ENCODE data around the gene FAM98B.

The FAM98B gene

DNA sequence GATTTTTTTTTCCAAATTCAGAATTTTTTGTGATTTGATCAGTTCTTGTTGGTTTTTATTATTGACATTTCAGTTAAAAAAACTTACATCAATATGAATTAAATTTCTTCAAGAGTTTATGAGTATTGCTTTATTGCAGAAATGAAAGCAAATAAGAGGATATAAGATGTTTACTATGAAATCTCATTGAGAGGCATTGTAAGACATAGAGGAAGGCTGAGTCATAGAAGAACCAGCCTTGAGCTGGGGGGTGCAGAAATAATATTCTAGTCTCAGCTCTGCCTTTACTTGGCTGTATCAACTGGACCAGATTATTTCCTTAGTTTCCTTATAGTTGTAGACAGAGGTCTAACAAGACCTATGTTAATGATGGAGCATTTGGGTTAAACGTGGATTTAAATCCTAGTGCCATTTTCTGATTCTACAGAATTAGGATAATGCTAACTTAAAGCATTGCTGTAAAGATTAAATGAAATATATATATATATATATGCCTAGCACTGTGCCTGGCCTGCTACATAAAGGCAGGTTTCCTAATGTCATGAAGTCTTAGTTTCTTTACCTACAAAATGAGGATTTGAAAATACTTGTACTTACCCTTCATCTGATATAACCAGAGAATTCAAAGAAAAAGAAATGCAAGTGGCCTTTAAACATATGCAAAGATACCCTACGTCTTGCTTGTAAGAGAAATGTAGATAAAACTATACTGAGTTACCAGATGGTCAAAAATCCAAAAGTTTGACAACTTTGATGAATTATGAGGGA is 7.3 kb downstream of the FAM98B start:
- no peak for DNase-seq

DNA sequence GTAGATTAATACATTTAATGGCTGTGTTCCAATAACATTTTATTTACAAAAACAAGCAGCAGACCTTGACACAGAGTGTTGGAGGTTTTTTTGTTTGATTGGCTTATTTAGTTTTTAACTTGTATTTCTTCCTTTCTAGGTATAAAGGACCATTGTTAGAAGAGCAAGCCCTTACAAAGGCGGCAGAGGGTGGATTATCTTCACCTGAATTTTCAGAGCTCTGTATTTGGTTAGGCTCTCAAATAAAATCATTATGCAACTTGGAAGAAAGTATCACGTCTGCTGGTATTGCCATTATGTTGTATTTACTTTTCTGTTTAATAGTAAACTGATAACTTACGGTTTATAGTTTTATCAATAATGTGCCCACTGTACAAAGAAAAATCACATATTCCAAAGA is 10.0 kb downstream of the FAM98B start:
- no peak for DNase-seq

DNA sequence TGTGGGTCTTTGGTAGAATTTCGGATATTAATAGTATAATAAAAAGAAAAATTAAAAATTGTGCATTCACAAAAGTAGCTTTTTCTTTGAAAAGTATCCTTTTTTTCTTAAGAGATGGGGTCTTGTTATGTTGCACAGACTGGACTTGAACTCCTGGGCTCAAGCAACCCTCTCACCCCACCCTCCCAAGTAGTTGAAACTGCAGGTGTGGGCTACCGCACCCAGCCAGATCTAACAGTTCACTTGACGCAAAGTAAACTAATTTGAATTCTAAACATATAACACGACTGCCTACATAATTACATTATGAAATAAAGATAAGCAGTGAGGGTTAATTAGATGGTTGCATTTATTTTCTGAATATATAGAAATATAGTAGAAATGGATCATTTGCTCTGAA is 10.7 kb downstream of the FAM98B start:
- DNase-seq = no peak

DNA sequence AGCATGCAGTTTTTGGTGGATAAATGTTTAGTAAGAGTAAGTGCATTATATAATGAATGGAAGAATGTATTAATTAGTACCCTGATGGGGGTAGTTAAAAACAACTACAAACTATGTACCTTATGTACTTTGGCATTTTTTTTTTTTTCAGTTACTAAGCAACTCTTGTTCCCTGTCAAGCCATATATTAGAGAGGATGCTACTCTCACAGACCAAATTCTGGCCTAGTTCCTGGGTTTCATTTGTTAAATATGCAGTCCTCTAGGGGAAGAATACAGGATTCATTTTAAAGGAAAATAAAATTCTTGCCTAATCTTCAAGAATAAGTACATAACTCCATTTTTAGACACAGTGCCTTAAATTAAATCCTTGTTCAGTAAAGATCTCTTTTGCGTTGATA is 16.9 kb downstream of the FAM98B start:
- DNase-seq = no peak

DNA sequence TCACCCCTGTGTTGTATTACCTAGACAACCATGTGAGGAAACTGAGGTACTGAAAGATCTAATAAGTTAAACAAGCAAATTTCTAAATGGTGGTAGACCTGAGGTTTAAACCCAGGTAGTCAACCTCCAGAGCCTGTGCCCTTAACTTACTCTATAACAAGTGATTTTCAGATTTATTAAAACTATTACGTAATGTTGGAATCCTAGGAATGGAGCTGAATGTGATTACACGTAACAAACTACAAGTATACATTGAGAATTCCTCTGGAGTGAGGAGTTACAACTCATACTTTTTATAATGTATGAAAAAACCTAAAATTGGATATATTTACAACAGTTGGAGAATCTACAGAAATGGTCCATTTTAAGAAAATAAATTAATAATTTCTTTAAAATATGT is 18.0 kb downstream of the FAM98B start:
- DNase-seq = no peak

DNA sequence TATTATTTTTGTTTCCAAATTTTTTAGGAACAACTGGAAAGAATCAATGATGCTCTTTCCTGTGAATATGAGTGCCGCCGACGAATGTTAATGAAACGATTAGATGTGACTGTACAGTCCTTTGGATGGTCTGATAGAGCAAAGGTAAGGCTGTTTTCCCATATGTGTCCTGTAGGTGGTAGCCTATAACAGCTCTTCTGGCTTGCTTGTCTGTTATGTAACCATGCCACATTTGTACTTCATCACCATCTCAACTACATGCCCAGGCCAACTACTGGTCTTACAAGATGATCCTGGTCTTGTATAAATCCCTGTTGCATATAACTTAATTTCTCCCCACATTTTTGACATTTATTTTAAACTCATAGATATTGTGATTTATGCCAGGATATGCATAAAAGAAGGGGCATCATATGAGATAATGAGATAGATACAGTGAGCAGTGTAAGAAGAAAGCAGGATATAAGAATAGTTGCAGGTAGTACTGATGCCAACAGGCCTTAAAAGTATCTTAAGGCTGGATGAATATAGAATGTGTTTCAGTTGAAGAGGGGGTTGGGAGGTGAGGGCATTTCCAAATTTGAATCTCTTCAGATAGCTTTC is 20.3 kb downstream of the FAM98B start:
- peak; percentile 79 for DNase-seq

DNA sequence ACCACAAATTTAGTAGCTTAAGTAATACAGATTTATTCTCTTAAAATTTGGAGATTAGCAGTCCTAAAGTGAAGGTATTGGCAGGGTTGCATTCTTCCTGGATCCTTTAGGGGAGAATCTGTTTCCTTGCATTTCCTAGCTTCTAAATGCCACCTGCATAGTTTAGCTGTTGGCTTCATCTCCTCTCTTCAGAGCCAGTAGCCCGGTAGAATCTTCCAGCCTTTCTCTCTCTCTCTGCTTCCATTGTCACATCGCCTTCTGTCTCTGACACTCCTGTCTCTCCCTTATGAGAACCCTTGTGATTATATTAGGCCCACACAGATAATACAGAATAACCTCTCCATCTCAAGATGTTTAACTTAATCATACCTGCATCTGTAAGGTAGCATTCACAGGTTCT is 21.4 kb downstream of the FAM98B start:
- DNase-seq = no peak

DNA sequence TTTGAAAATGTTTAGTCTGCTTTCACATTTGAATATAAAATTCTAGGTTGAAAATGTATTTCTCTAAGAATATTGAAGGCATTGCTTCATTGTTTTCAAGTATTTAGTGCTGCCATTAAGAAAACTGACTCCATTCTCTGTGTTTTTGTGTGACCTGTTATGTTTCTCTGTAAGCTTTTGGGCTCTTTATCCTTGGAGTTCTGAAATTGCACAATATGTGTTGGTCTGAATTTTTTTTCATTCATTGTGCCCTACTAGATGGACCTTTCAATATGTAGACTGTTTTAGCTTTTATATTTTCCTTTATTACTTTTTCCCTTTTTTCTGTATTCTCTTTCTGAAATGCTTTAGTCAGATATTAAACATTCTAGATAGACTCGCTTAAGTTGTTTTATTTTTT is 22.2 kb downstream of the FAM98B start:
- DNase-seq = no peak

DNA sequence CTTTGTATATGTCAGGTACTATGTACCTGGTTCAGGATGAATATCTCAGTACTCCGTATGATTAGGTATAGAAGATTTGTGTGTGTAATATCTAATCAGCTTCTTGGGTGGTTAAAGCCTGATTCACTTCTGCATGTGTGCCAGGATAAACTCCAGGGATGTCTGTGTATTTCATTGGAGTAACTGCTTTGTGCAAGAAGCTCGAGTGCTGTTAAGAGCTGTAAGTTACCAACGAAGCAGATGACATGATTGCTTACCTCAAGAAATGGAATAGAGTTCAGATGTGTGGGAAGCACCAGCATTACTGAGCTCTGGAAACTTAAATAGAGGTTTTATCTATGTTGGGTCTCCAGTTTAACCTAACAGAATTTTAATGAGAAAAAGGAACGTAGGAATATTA is 23.7 kb downstream of the FAM98B start:
- no peak for DNase-seq

DNA sequence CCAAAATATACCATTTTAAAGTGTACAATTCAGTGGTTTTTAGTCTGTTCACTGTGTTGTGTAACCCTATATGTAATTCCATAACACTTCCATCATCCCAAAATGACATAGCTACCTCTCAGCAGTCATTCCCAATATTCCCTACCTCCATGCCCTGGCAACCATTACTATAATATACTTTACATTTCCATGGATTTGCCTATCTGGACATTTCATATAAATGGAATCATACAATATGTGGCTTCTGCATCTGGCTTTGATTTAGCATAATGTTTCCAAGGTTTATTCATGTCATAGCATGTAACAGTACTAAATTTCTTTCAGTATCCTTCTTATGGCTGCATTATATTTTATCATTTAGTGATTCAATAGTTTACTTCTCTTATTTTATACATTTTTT is 25.3 kb downstream of the FAM98B start:
- DNase-seq = no peak

DNA sequence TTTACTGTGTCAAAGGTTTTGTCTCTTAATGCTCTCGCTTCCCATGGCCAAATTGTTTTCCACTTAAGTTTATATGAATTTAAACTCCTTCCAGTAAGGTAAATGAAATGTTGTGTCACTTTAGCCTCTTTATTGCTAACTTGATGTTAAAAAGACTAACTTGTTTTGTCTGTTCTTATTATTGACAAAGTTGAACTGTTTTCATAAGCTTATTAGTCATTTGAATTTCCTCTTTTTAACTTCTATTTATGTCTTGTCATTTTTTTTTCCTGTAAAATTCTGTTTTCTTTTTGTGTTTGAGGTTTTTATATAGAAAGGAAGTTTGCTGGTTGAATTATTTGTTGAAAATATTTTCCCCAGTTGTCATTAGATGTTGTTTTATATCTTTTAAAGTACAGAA is 25.8 kb downstream of the FAM98B start:
- no peak for DNase-seq

DNA sequence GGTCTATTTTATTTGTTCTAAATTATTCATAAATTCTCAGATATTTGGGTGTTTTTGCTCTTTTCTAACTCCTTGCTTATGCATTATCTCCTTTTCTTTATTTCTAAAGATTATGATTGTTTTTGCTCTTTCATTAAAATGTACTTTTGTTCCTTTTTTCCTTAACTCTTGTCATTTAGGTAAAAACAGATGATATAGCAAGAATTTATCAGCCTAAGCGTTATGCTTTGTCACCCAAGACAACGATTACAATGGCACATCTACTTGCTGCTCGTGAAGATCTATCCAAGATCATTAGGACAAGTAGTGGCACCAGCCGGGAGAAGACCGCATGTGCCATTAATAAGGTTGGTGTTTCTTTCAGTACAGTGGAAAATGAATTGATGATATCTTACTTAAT is 27.2 kb downstream of the FAM98B start:
- DNase-seq = no peak

DNA sequence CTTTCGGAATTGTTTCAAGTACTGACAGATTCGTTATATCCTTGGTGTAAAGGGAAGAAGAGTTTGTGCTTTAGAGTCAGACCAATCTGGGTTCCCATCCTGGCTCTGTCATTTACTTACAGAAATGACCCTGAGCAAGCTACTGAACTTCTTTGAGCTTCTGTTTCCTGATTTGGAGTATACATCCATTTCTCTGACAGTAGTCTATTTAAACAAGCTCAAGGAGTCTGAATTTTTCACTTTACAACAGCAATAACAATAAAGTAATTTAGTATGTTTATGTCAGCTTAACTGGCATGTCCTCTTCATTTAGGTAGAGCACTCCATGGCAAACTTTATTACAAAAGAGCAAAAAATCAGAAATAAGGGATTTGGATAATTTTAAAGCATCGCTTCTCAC is 27.8 kb downstream of the FAM98B start:
- DNase-seq = no peak

DNA sequence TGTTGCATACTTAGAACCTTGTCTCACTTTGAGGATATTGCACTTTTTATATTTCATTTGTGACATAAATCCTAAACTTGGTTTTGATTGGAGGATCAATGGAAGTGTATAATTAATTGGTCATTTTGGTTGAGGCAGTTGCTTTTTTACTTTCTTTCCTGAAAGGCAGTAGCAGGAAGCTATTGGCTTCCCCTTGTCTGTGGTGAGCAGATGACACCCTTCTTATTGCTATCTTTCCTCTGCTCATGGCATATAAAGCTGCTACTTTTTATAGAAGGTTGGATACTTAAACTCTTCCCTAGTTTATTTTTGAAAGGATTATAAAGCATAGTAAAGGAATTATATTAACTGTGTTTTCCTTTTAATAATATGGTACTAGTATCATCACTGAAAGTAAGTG is 28.6 kb downstream of the FAM98B start:
- DNase-seq = peak; percentile 9

DNA sequence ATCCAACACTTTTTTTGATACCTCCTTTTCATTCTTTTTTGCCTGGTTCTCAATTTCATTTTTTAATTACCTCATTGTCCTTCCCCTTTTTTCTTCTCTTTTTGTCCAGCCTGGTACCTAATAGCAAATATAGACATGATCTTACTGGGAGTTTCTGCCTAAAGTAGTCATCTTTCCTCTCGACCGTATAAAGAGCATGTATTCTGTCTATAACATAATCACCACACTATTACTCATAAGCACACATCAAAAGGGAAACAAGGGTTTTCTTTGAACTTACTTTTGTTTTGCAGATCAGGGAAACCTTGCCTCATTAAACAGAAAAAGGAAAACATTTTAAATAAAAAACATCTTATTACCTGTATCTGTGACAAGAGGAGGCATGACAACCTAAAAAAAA is 33.0 kb downstream of the FAM98B start:
- DNase-seq = no peak

DNA sequence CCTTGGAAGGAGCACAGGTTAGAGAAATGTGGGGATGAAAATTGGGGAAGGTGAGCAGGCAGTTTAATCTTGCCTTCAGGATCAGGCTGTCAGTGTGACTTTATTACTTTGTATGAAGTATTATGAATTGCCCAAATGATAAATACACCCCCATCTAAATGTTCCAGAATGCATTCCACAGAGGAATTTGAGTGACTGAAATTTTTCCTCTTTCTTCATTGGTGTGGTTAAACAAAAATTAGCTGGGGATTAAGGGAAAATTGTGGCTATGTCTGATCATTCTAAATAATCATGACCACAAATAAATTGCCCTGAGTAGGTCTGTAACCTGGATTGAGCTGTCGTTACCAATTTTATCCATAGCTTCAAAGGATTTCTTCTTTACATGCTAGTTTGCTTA is 33.5 kb downstream of the FAM98B start:
- DNase-seq = no peak

DNA sequence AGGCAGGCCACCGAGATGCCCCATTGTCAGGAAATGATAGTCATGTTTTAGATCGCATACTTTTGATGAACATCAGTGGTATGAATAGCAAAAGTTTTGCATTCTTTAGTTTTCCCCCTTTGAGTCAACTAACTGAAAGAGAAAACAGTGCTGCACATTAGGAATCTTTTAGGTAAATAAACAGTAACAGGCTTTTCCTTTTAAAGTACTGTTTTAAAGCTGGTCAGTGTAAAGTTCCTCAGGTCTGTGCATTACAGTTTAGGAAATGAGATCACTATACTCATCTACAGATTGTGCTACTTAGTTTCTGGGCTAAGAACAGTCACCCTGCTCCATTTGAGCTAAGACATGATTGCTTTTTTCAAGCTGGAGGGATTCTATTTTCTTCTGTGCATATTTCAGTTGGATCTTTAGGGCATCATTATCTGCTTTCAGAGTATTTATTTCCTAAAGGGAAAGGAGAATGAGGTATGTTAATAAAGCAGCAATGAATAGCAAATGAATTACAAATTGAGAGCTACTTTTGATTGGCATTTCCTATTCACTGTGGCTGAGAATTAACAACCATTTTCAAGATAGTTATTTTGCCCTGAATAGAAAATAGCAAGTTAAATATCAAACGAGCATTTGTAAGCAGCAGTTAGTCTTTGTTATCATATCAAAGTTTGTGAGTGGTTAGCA is 36.5 kb downstream of the FAM98B start:
- no peak for DNase-seq

DNA sequence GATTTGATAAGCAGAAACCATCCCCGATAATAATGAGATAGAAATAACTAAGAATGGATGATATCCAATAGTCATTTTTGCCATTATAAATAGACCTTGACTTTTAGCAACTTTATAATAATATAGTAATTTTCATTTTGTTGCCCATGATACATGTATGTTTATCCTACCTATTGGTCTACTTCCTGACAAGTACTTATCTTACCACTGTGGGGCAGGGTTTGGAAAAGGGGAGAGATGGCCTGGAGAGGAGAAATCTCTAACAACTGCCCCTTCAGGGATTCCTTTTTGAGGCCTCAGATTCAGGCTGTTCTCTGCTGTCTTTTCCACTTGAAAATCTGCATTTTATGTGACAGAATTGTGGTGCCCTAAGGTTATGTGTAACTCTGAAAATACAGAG is 42.2 kb downstream of the FAM98B start:
- DNase-seq = no peak

DNA sequence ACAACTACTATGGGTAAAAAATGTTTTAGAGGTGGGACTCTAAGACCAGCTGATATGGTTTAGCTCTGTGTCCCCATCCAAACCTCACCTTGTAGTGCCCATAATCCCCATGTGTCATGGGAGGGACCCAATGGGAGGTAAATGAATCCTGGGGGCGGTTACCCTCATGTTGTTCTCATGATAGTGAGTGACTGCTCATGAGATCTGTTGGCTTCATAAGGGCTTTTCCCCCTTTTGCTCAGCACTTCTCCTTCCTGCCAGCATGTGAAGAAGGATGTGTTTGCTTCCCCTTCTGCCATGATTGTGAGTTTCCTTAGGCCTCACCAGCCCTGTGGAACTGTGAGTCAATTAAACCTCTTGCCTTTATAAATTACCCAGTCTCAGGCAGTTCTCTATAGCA is 45.7 kb downstream of the FAM98B start:
- DNase-seq = no peak

DNA sequence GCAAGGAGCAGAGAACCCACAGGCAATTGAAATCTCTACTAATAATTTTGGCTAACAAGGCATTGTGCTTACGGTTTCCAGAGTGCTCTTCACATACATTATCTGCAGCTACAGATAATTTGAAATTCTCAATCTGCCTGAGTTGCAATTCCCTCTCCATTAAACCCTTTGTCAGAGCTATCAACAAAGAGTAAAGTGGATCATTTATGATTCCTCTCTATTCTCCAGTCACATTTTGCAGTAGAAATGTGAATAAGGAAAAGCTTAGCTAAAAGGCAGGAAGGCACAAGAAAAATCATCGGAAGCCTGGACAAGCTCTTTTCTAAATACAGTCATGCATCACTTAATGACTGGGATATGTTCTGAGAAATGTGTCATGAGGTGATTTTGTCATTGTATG is 49.6 kb downstream of the FAM98B start:
- no peak for DNase-seq

DNA sequence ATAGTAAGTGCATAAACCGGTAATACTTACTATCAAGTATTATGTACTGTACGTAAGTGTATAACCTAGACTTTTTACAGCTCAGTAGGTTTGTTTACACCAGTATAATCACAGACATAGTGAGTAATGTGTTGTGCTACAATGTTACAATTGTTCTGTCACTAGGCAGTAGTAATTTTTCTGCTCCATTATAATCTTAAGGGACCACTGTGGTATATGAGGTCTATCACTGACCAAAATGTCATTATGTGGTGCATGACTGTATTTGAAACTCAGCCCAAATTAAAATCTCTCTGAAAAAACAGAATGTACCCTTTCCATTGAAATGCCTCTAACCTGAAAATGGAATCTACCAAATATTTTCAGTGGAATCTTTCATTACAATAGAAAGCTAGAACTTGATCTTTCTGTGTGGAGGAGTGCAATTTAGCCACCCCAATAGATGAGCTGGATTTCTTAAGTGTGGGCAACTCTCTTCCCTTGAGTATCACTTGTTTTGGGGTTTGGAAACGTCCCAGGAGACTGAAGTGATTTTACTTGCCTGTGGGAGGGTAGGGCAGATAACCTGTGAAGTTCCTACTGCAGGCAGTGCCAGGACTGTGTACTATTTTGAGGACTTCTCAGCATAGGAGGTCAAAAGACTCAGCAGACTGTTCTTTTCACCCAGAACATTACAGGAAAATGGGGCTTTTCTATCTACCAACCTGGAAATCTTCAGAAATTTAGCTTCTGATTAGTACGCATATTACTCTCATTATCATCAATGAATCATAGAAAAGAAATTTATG is 50.9 kb downstream of the FAM98B start:
- no peak for DNase-seq

DNA sequence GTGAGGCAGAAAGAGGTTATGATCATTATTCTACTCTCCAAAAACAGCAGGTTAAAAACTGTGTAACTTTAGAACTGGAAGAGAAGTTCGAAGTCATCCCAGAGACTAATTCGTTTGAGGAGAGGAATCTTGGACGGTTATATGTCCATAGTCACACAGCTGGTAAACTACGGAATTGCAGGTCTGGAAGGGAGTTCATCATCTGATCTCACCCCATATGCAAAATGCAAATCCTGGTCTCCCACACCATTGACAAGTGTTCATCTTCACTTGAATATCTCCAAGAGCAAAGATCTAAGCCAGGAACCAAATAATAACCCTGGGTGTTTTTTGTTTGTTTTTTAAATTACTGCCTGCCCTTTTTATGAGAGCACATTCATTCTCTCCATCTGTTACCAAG is 53.1 kb downstream of the FAM98B start:
- no peak for DNase-seq

DNA sequence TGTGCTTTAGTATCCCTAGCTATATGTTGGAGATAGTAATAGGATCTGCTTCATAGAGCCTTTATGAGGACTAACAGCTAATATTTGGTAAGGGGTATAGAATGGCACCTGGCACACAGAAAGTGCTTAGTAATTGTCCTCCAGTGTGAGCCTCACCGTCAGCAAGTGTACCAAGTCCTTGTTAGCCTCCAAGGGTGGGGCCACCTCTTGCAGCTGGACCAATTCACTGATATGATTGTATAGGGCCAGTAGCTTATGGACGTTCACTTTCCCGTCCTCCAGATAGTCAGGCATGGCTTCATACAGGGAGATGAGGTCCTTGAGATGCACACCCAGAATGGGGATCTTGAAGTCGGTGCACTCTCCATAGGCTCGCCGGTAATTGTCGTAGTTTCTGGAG is 53.6 kb downstream of the FAM98B start:
- DNase-seq = no peak

DNA sequence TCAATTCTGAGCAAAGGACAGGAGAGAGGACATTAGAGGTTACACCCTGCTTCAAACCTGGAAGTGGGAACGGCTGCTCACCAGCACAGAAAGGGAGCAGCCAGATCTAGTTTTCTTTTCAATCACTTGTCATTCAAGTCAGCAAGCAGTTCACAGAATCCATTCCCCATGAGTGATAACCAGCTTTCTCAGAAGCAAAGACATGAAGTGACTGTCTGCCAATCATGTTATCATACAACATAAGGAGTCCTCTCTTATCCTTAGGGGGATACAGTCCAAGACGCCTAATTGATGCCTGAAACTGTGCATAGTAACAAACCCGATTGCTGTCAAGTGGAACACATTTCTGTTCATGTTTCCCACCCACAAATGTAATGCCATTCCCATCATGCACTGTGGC is 54.7 kb downstream of the FAM98B start:
- DNase-seq = no peak

Measured in hematopoietic multipotent progenitor cell treated with erythropoietin and hydrocortisone succinate and interleukin-3 and kit ligand, for 4 days (in vitro differentiated cells).